ENCODE measurements around the gene GYPB. TPM values are rescaled to one million over a fixed set of nuclear protein-coding genes. Genes with fewer than 3 reads are reported as not detected.
"Not testable (repeated sequence)": the region's sequence is repeated elsewhere in the genome, so short reads cannot be mapped to it uniquely, and the experiment has no call there.

GYPB gene
- polyA plus RNA-seq, 6 donors from 2014 or later = not detected

GRCh38 chr4:144003205-144003889, 15.8 kb downstream of the GYPB start:
- H3K27me3 Mint-ChIP-seq; H3K4me1 Mint-ChIP-seq; DNase-seq; ATAC-seq (ENCODE audit: low read depth in 2 of 2); H3K9me3 Mint-ChIP-seq; H3K36me3 Mint-ChIP-seq; H3K27ac Mint-ChIP-seq; H3K4me3 Mint-ChIP-seq: not testable (repeated sequence)

GRCh38 chr4:144000331-144000995, 18.7 kb downstream of the GYPB start:
- not testable (repeated sequence) for H3K27ac Mint-ChIP-seq; H3K27me3 Mint-ChIP-seq; H3K9me3 Mint-ChIP-seq; H3K4me1 Mint-ChIP-seq; ATAC-seq (ENCODE audit: low read depth in 2 of 2); H3K36me3 Mint-ChIP-seq; DNase-seq; H3K4me3 Mint-ChIP-seq

- H3K27ac Mint-ChIP-seq; DNase-seq; ATAC-seq (ENCODE audit: low read depth in 2 of 2); H3K9me3 Mint-ChIP-seq; H3K36me3 Mint-ChIP-seq; H3K4me1 Mint-ChIP-seq; H3K4me3 Mint-ChIP-seq; H3K27me3 Mint-ChIP-seq: not testable (repeated sequence)
These were observed 23.0 kb downstream of the GYPB start for GRCh38 chr4:143996193-143996592.

- not testable (repeated sequence) for H3K36me3 Mint-ChIP-seq, H3K4me1 Mint-ChIP-seq, H3K27ac Mint-ChIP-seq, H3K27me3 Mint-ChIP-seq, DNase-seq, H3K9me3 Mint-ChIP-seq, H3K4me3 Mint-ChIP-seq
- peak in 1 of 2 donors; percentile 55 for ATAC-seq (ENCODE audit: low read depth in 2 of 2)
These were observed 27.4 kb downstream of the GYPB start for GRCh38 chr4:143991761-143992160.

GRCh38 chr4:143990717-143991116, 28.5 kb downstream of the GYPB start:
- DNase-seq, H3K4me1 Mint-ChIP-seq, H3K27ac Mint-ChIP-seq, H3K4me3 Mint-ChIP-seq, H3K9me3 Mint-ChIP-seq: not testable (repeated sequence)
- ATAC-seq (ENCODE audit: low read depth in 2 of 2) = peak in 1 of 2 donors; percentile 33
- H3K36me3 Mint-ChIP-seq = peaks cover 0 to 12% of the 10 kb centered on the region in 2 donors
- H3K27me3 Mint-ChIP-seq = peaks cover 0 to 12% (median 0%) of the 10 kb centered on the region in 3 donors

- Mint-ChIP-seq H3K27ac (no peak overlapping the region), H3K4me1 (peaks cover 0 to 2% (median 0%) of the 10 kb centered on the region in 3 donors), H3K4me3 (no peak overlapping the region), H3K36me3 (peaks cover 0 to 12% of the 10 kb centered on the region in 2 donors), H3K27me3 (peaks cover 0 to 12% (median 0%) of the 10 kb centered on the region in 3 donors), H3K9me3 (no peaks in the 10 kb centered on the region)
- DNase-seq (no peak), ATAC-seq (ENCODE audit: low read depth in 2 of 2) (no peak)
These were observed 33.0 kb downstream of the GYPB start for GRCh38 chr4:143986180-143986579.

GRCh38 chr4:143980776-143981175, 38.4 kb downstream of the GYPB start:
- H3K4me1 Mint-ChIP-seq; ATAC-seq (ENCODE audit: low read depth in 2 of 2); H3K4me3 Mint-ChIP-seq; H3K36me3 Mint-ChIP-seq; H3K27me3 Mint-ChIP-seq; DNase-seq; H3K9me3 Mint-ChIP-seq; H3K27ac Mint-ChIP-seq: not testable (repeated sequence)

GRCh38 chr4:143975527-143975926, 43.7 kb downstream of the GYPB start:
- H3K27ac Mint-ChIP-seq; ATAC-seq (ENCODE audit: low read depth in 2 of 2); H3K4me1 Mint-ChIP-seq; H3K36me3 Mint-ChIP-seq; H3K27me3 Mint-ChIP-seq; DNase-seq; H3K4me3 Mint-ChIP-seq; H3K9me3 Mint-ChIP-seq: not testable (repeated sequence)

GRCh38 chr4:143974021-143974420, 45.2 kb downstream of the GYPB start:
- not testable (repeated sequence) for H3K27ac Mint-ChIP-seq; H3K4me3 Mint-ChIP-seq; ATAC-seq (ENCODE audit: low read depth in 2 of 2); H3K27me3 Mint-ChIP-seq; H3K36me3 Mint-ChIP-seq; H3K4me1 Mint-ChIP-seq; H3K9me3 Mint-ChIP-seq; DNase-seq

GRCh38 chr4:143961075-143961474, 58.1 kb downstream of the GYPB start:
- no peaks in the 10 kb centered on the region for H3K36me3 Mint-ChIP-seq
- peaks cover 0 to 2% (median 0%) of the 10 kb centered on the region in 7 donors for H3K9me3 Mint-ChIP-seq
- ATAC-seq (ENCODE audit: low read depth in 2 of 2) (no peak), DNase-seq (no peak)
- no peak overlapping the region for H3K27ac Mint-ChIP-seq
- no peaks in the 10 kb centered on the region for H3K4me1 Mint-ChIP-seq
- H3K27me3 Mint-ChIP-seq = no peaks in the 10 kb centered on the region
- H3K4me3 Mint-ChIP-seq = no peak overlapping the region

- DNase-seq; H3K27me3 Mint-ChIP-seq; H3K27ac Mint-ChIP-seq; H3K4me3 Mint-ChIP-seq; ATAC-seq (ENCODE audit: low read depth in 2 of 2); H3K4me1 Mint-ChIP-seq: not testable (repeated sequence)
- H3K36me3 Mint-ChIP-seq = peaks cover 8 to 19% of the 10 kb centered on the region in 2 donors
- H3K9me3 Mint-ChIP-seq = peaks cover 4 to 28% (median 18%) of the 10 kb centered on the region in 7 donors
These were observed 63.9 kb downstream of the GYPB start for GRCh38 chr4:143955306-143955705.

GRCh38 chr4:143951458-143951972, 67.7 kb downstream of the GYPB start:
- not testable (repeated sequence) for H3K4me1 Mint-ChIP-seq; H3K27ac Mint-ChIP-seq; DNase-seq; ATAC-seq (ENCODE audit: low read depth in 2 of 2); H3K27me3 Mint-ChIP-seq
- H3K36me3 Mint-ChIP-seq = peaks cover 8 to 19% of the 10 kb centered on the region in 2 donors
- peak overlapping the region in 1 of 8 donors; percentile 36 for H3K4me3 Mint-ChIP-seq
- peaks cover 4 to 31% (median 18%) of the 10 kb centered on the region in 7 donors for H3K9me3 Mint-ChIP-seq

- not testable (repeated sequence) for H3K4me1 Mint-ChIP-seq; DNase-seq; ATAC-seq (ENCODE audit: low read depth in 2 of 2); H3K27me3 Mint-ChIP-seq; H3K27ac Mint-ChIP-seq; H3K4me3 Mint-ChIP-seq
- peaks cover 8 to 19% of the 10 kb centered on the region in 2 donors for H3K36me3 Mint-ChIP-seq
- H3K9me3 Mint-ChIP-seq = peaks cover 4 to 31% (median 18%) of the 10 kb centered on the region in 7 donors
These were observed 68.2 kb downstream of the GYPB start for GRCh38 chr4:143950967-143951366.

- ATAC-seq (ENCODE audit: low read depth in 2 of 2); H3K4me1 Mint-ChIP-seq; H3K27me3 Mint-ChIP-seq; H3K4me3 Mint-ChIP-seq; H3K27ac Mint-ChIP-seq; DNase-seq: not testable (repeated sequence)
- peaks cover 8 to 19% of the 10 kb centered on the region in 2 donors for H3K36me3 Mint-ChIP-seq
- peaks cover 4 to 31% (median 18%) of the 10 kb centered on the region in 7 donors for H3K9me3 Mint-ChIP-seq
These were observed 69.0 kb downstream of the GYPB start for GRCh38 chr4:143950185-143950584.

Measured in naive B cell (primary cell).